ENCODE measurements around the gene KNSTRN. TPM values are rescaled to one million over a fixed set of nuclear protein-coding genes. Genes with fewer than 3 reads are reported as not detected.

Gene KNSTRN
- total and polyA plus RNA-seq, 2 of the 8 experiments (the other 6 are each of a cell fraction or from before 2014, with no cell fraction given) = 25.1 to 79.4 TPM

- TF ChIP-seq CHD7 (IDR thresholded peaks at IDR 0.05; ENCODE audit: insufficient replicate concordance, low read length) (no peak), CTCF (IDR thresholded peaks at IDR 0.05; ENCODE audit: control extremely low read depth in 1 of 3, insufficient read depth in 1 of 3, low read depth in 1 of 3, low read length in 3 of 3) (no peak), FOSL1 (IDR thresholded peaks at IDR 0.05; ENCODE audit: insufficient read depth, low read depth, low read length) (no peak), KDM1A (IDR thresholded peaks at IDR 0.05; ENCODE audit: borderline replicate concordance, low read length) (no peak), E2F6 (IDR thresholded peaks at IDR 0.05) (no peak), RFX5 (IDR thresholded peaks at IDR 0.05; ENCODE audit: borderline replicate concordance, low read depth, low read length) (no peak), CEBPB (IDR thresholded peaks at IDR 0.05; ENCODE audit: low read depth, low read length) (no peak), EZH2 (IDR thresholded peaks at IDR 0.05; ENCODE audit: low read depth, low read length, severe bottlenecking) (no peak)
Measured at GRCh38 chr15:40367371-40367685, 15.2 kb upstream of the KNSTRN start (continued).

Data from H1 (cell line).